HepG2 (cell line): ENCODE measurements around the gene PRDM10. TPM values are rescaled to one million over a fixed set of nuclear protein-coding genes. Genes with fewer than 3 reads are reported as not detected.

ENCODE experiments used
- ARNTL ChIP-seq: sonication (generic); formaldehyde crosslinking; IDR thresholded peaks from 2 replicates; pipeline ENCODE4 v1.4.0; 2020; ENCODE audit warnings: mild to moderate bottlenecking, missing genetic modification reagents
- BCLAF1 ChIP-seq: fragments of 450-650 bp; IDR thresholded peaks from 2 replicates; pipeline ENCODE4 v1.6.1; 2017; ENCODE audit warnings: mild to moderate bottlenecking
- GATA4 ChIP-seq: sonication (generic); IDR thresholded peaks from 2 replicates; pipeline ENCODE4 v1.6.1; 2016; ENCODE audit warnings: antibody characterized with exemption, low read depth, borderline replicate concordance
- HES4 ChIP-seq: sonication (generic); formaldehyde crosslinking; IDR thresholded peaks from 2 replicates; pipeline ENCODE4 v1.9.0; 2021; ENCODE audit warnings: mild to moderate bottlenecking, missing genetic modification reagents, borderline replicate concordance
- HNF4A ChIP-seq: sonication (generic); formaldehyde crosslinking; IDR thresholded peaks from 2 replicates; pipeline ENCODE4 v1.4.0; 2020; ENCODE audit warnings: missing genetic modification reagents
- HNRNPL ChIP-seq: fragments of 200-400 bp; formaldehyde crosslinking; IDR thresholded peaks from 2 replicates; pipeline ENCODE4 v1.6.1; 2017; ENCODE audit warnings: mild to moderate bottlenecking, low read depth, low read length
- HOXD1 ChIP-seq: sonication (generic); formaldehyde crosslinking; IDR thresholded peaks from 2 replicates; pipeline ENCODE4 v1.5.0; 2020; ENCODE audit warnings: missing genetic modification reagents
- MXD4 ChIP-seq: IDR thresholded peaks from 2 replicates; pipeline ENCODE4 v1.6.1; 2016; ENCODE audit warnings: mild to moderate bottlenecking, missing biosample characterization, missing genetic modification reagents
- NFIC ChIP-seq: IDR thresholded peaks from 2 replicates; pipeline ENCODE4 v1.6.1; 2012; ENCODE audit warnings: mild to moderate bottlenecking, low read length, inconsistent platforms
- NONO ChIP-seq, 2 experiments: fragments of 450-650 bp in 1 of 2; sonication (generic) in 1 of 2; formaldehyde crosslinking in 1 of 2; IDR thresholded peaks in 1 of 2; conservative IDR thresholded peaks in 1 of 2; 2 replicates each; pipeline versions ENCODE4 v1.6.1 to v1.8.0; 2017 to 2022; ENCODE audit warnings: mild to moderate bottlenecking in 1 of 2, missing genetic modification reagents in 1 of 2, moderate library complexity in 1 of 2
- PLRG1 ChIP-seq: fragments of 450-650 bp; conservative IDR thresholded peaks from 2 replicates; pipeline ENCODE4 v1.6.1; 2016
- SALL1 ChIP-seq: sonication (generic); formaldehyde crosslinking; IDR thresholded peaks from 2 replicates; pipeline ENCODE4 v1.8.0; 2022; ENCODE audit warnings: mild to moderate bottlenecking, missing genetic modification reagents
- TEAD3 ChIP-seq: optimal IDR thresholded peaks from 2 replicates; pipeline ENCODE3; 2016; ENCODE audit warnings: borderline replicate concordance
- TRIM22 ChIP-seq: fragments of 450-650 bp; IDR thresholded peaks from 2 replicates; pipeline ENCODE4 v1.6.1; 2017
- ZBTB43 ChIP-seq: sonication (generic); formaldehyde crosslinking; conservative IDR thresholded peaks from 2 replicates; pipeline ENCODE4 v1.4.0; 2020; ENCODE audit warnings: missing genetic modification reagents
- ZMAT3 ChIP-seq: sonication (generic); formaldehyde crosslinking; conservative IDR thresholded peaks from 2 replicates; pipeline ENCODE4 v1.7.0; 2021; ENCODE audit warnings: missing genetic modification reagents
- ZMYM4 ChIP-seq: sonication (generic); formaldehyde crosslinking; IDR thresholded peaks from 2 replicates; pipeline ENCODE4 v1.8.1; 2023; ENCODE audit warnings: mild to moderate bottlenecking, missing genetic modification reagents
- ZNF274 ChIP-seq: sonication (generic); formaldehyde crosslinking; IDR thresholded peaks from 2 replicates; pipeline ENCODE4 v1.5.1; 2020; ENCODE audit warnings: mild to moderate bottlenecking, missing genetic modification reagents
- ZNF468 ChIP-seq: sonication (generic); formaldehyde crosslinking; IDR thresholded peaks from 2 replicates; pipeline ENCODE4 v1.8.0; 2022; ENCODE audit warnings: mild to moderate bottlenecking, moderate library complexity, missing genetic modification reagents
- ZNF484 ChIP-seq: sonication (generic); formaldehyde crosslinking; IDR thresholded peaks from 2 replicates; pipeline ENCODE4 v1.5.1; 2020; ENCODE audit warnings: mild to moderate bottlenecking, low read depth, missing genetic modification reagents, borderline replicate concordance
- ZNF598 ChIP-seq: sonication (generic); formaldehyde crosslinking; IDR thresholded peaks from 2 replicates; pipeline ENCODE4 v1.5.1; 2020; ENCODE audit warnings: mild to moderate bottlenecking, missing genetic modification reagents, borderline replicate concordance
- ZNF639 ChIP-seq: conservative IDR thresholded peaks from 2 replicates; pipeline ENCODE4 v1.6.1; 2018; ENCODE audit warnings: missing genetic modification reagents
- ZNF678 ChIP-seq: sonication (generic); formaldehyde crosslinking; IDR thresholded peaks from 2 replicates; pipeline ENCODE4 v1.4.0; 2020; ENCODE audit warnings: mild to moderate bottlenecking, missing genetic modification reagents
- ZNF703 ChIP-seq: sonication (generic); formaldehyde crosslinking; IDR thresholded peaks from 2 replicates; pipeline ENCODE4 v1.5.1; 2020; ENCODE audit warnings: missing genetic modification reagents, mild to moderate bottlenecking, moderate library complexity, borderline replicate concordance
- ZNF749 ChIP-seq: sonication (generic); formaldehyde crosslinking; IDR thresholded peaks from 2 replicates; pipeline ENCODE4 v1.8.0; 2022; ENCODE audit warnings: mild to moderate bottlenecking, missing genetic modification reagents, moderate library complexity, borderline replicate concordance
- ZNF878 ChIP-seq: sonication (generic); formaldehyde crosslinking; IDR thresholded peaks from 2 replicates; pipeline ENCODE4 v1.8.1; 2023; ENCODE audit warnings: mild to moderate bottlenecking, missing genetic modification reagents, moderate library complexity
- ZSCAN29 ChIP-seq: sonication (generic); formaldehyde crosslinking; conservative IDR thresholded peaks from 2 replicates; pipeline ENCODE4 v1.4.0; 2020; ENCODE audit warnings: mild to moderate bottlenecking, missing genetic modification reagents
- polyA plus RNA-seq, 8 experiments: library from polyadenylated mRNA; depleted of rRNA in 3 of 8; stranded (reverse) in 7 of 8; unstranded in 1 of 8; fragments of >200 nt; fragmentation: Illumina TruSeq in 4 of 8; extraction: Trizol in 4 of 8; gene quantifications; 2 replicates each; pipeline versions ENCODE4 v1.2.1 to v1.2.3, GENCODE V29; 2011 to 2016; ENCODE audit warnings: low read depth in 4 of 8, missing spikeins in 1 of 8, mixed read lengths in 1 of 8; ENCODE audit not compliant: insufficient read depth in 1 of 8
- total RNA-seq, 5 experiments: library from RNA; depleted of rRNA; stranded (reverse); fragments of >200 nt; fragmentation: Illumina TruSeq; extraction: Trizol; gene quantifications; 2 replicates each; pipeline ENCODE4 v1.2.3, GENCODE V29; 2016; ENCODE audit warnings: low read depth in 1 of 5

Gene PRDM10
- total and polyA plus RNA-seq, 2 of the 13 experiments (the other 11 are each of a cell fraction or from before 2014, with no cell fraction given): 5.7 to 5.8 TPM

- TF ChIP-seq ZBTB43: no peak
- no peak for TF ChIP-seq BCLAF1
- TF ChIP-seq MXD4 (CRISPR knock-in tag): no peak
- no peak for TF ChIP-seq ZMYM4
- TF ChIP-seq NONO (IDR thresholded peaks at IDR 0.05): no peak
- TF ChIP-seq NONO (CRISPR knock-in tag; conservative IDR thresholded peaks at IDR 0.05): no peak
- no peak for TF ChIP-seq ZNF749 (CRISPR knock-in tag)
- TF ChIP-seq ZNF598 (CRISPR knock-in tag): no peak
- no peak for TF ChIP-seq ZNF484 (CRISPR knock-in tag)
- TF ChIP-seq ZNF639 (CRISPR knock-in tag): no peak
- TF ChIP-seq HNRNPL: no peak
- TF ChIP-seq ZNF274: no peak
- 0 out of 2 replicates have a peak, but pooled peaks have one; percentile 11 for TF ChIP-seq HNF4A (CRISPR knock-in tag)
- TF ChIP-seq TRIM22: no peak
- no peak for TF ChIP-seq ZNF468
- TF ChIP-seq ZNF878 (CRISPR knock-in tag): no peak
- TF ChIP-seq ZSCAN29 (CRISPR knock-in tag): no peak
- TF ChIP-seq HOXD1 (CRISPR knock-in tag): no peak
- TF ChIP-seq HES4 (CRISPR knock-in tag): no peak
- TF ChIP-seq ZNF703 (CRISPR knock-in tag): no peak
- no peak for TF ChIP-seq ZNF678
- TF ChIP-seq TEAD3 (CRISPR knock-in tag): peak; percentile 47
- no peak for TF ChIP-seq PLRG1
- no peak for TF ChIP-seq ZMAT3 (CRISPR knock-in tag)
- no peak for TF ChIP-seq GATA4
- TF ChIP-seq ARNTL (CRISPR knock-in tag): no peak
- TF ChIP-seq NFIC: no peak
- no peak for TF ChIP-seq SALL1 (CRISPR knock-in tag)
These were observed 39.5 kb upstream of the PRDM10 start (continued) for GRCh38 chr11:130042093-130042591.
